ENCODE measurements around the gene B3GNT4. TPM values are rescaled to one million over a fixed set of nuclear protein-coding genes. Genes with fewer than 3 reads are reported as not detected.

The B3GNT4 gene
- total RNA-seq, 1 donor from 2014 or later = 1.6 TPM

- Mint-ChIP-seq H3K4me3 (ENCODE audit: low read depth) (no peak overlapping the region), H3K27ac (no peak overlapping the region), H3K9me3 (no peaks in the 10 kb centered on the region), H3K4me1 (ENCODE audit: low read depth) (peaks cover 6% of the 10 kb centered on the region), H3K36me3 (ENCODE audit: low read depth) (peaks cover 26% of the 10 kb centered on the region), H3K27me3 (ENCODE audit: low read depth) (peaks cover 20% of the 10 kb centered on the region)
- DNase-seq (ENCODE audit: low spot score) = no peak
- intact Hi-C loops (cut with micrococcal nuclease) = no loop called here
These were observed 2.8 kb downstream of the B3GNT4 start for GRCh38 chr12:122206111-122206881.

GRCh38 chr12:122206976-122207375 lies 3.5 kb downstream of the B3GNT4 start:
- intact Hi-C loops (cut with micrococcal nuclease) = no loop called here
- Mint-ChIP-seq H3K27me3 (ENCODE audit: low read depth) (peaks cover 17% of the 10 kb centered on the region), H3K36me3 (ENCODE audit: low read depth) (peaks cover 32% of the 10 kb centered on the region), H3K27ac (no peak overlapping the region), H3K4me3 (ENCODE audit: low read depth) (no peak overlapping the region), H3K9me3 (no peaks in the 10 kb centered on the region), H3K4me1 (ENCODE audit: low read depth) (peaks cover 6% of the 10 kb centered on the region)
- DNase-seq (ENCODE audit: low spot score) = no peak

GRCh38 chr12:122207391-122207790 lies 3.9 kb downstream of the B3GNT4 start:
- DNase-seq (ENCODE audit: low spot score) = no peak
- H3K27ac Mint-ChIP-seq = no peak overlapping the region

GRCh38 chr12:122208073-122208820 lies 4.7 kb downstream of the B3GNT4 start:
- H3K4me1 Mint-ChIP-seq (ENCODE audit: low read depth) = peaks cover 4% of the 10 kb centered on the region
- H3K4me3 Mint-ChIP-seq (ENCODE audit: low read depth) = no peak overlapping the region
- intact Hi-C loops (cut with micrococcal nuclease) = no loop called here
- no peak for DNase-seq (ENCODE audit: low spot score)
- H3K27me3 Mint-ChIP-seq (ENCODE audit: low read depth) = peaks cover 10% of the 10 kb centered on the region
- no peaks in the 10 kb centered on the region for H3K9me3 Mint-ChIP-seq
- peaks cover 39% of the 10 kb centered on the region for H3K36me3 Mint-ChIP-seq (ENCODE audit: low read depth)
- no peak overlapping the region for H3K27ac Mint-ChIP-seq

More at GRCh38 chr12:122207391-122207790, 3.9 kb downstream of the B3GNT4 start:
- peaks cover 16% of the 10 kb centered on the region for H3K27me3 Mint-ChIP-seq (ENCODE audit: low read depth)
- intact Hi-C loops (cut with micrococcal nuclease) = no loop called here
- H3K4me3 Mint-ChIP-seq (ENCODE audit: low read depth) = no peak overlapping the region
- peaks cover 6% of the 10 kb centered on the region for H3K4me1 Mint-ChIP-seq (ENCODE audit: low read depth)
- H3K9me3 Mint-ChIP-seq = no peaks in the 10 kb centered on the region
- peaks cover 36% of the 10 kb centered on the region for H3K36me3 Mint-ChIP-seq (ENCODE audit: low read depth)

GRCh38 chr12:122215771-122216170 lies 12.3 kb downstream of the B3GNT4 start:
- intact Hi-C loops (cut with micrococcal nuclease) = no loop called here
- no peak overlapping the region for H3K27ac Mint-ChIP-seq
- no peak overlapping the region for H3K4me3 Mint-ChIP-seq (ENCODE audit: low read depth)
- H3K36me3 Mint-ChIP-seq (ENCODE audit: low read depth) = peaks cover 71% of the 10 kb centered on the region
- DNase-seq (ENCODE audit: low spot score) = no peak
- H3K27me3 Mint-ChIP-seq (ENCODE audit: low read depth) = no peaks in the 10 kb centered on the region
- no peaks in the 10 kb centered on the region for H3K9me3 Mint-ChIP-seq
- no peaks in the 10 kb centered on the region for H3K4me1 Mint-ChIP-seq (ENCODE audit: low read depth)

GRCh38 chr12:122216445-122216844 lies 12.9 kb downstream of the B3GNT4 start:
- DNase-seq (ENCODE audit: low spot score) = no peak
- intact Hi-C loops (cut with micrococcal nuclease) = no loop called here
- no peak overlapping the region for H3K4me3 Mint-ChIP-seq (ENCODE audit: low read depth)
- H3K9me3 Mint-ChIP-seq = no peaks in the 10 kb centered on the region
- H3K27me3 Mint-ChIP-seq (ENCODE audit: low read depth) = no peaks in the 10 kb centered on the region
- peaks cover 73% of the 10 kb centered on the region for H3K36me3 Mint-ChIP-seq (ENCODE audit: low read depth)
- no peaks in the 10 kb centered on the region for H3K4me1 Mint-ChIP-seq (ENCODE audit: low read depth)
- no peak overlapping the region for H3K27ac Mint-ChIP-seq

- intact Hi-C loops (cut with micrococcal nuclease) = loop anchor here (1.0 to 10.0 kb wide), 4 partner anchors 19 to 391 kb away; partner anchors contain the start of genes KNTC1, RSRC2 and VPS33A
- H3K27me3 Mint-ChIP-seq (ENCODE audit: low read depth) = no peaks in the 10 kb centered on the region
- H3K36me3 Mint-ChIP-seq (ENCODE audit: low read depth) = peaks cover 41% of the 10 kb centered on the region
- peaks cover 22% of the 10 kb centered on the region for H3K4me1 Mint-ChIP-seq (ENCODE audit: low read depth)
- no peaks in the 10 kb centered on the region for H3K9me3 Mint-ChIP-seq
- H3K4me3 Mint-ChIP-seq (ENCODE audit: low read depth) = peak within 1 kb of the TSS; percentile 88
- H3K27ac Mint-ChIP-seq = peak within 1 kb of the TSS; percentile 89
- DNase-seq (ENCODE audit: low spot score) = peak; percentile 100
These were observed 22.3 kb downstream of the B3GNT4 start, which contains the start of gene DIABLO for GRCh38 chr12:122225683-122226365. DIABLO (minus strand) TSS chr12:122226052; CDS start chr12:122226014, 38 bp downstream.

GRCh38 chr12:122226366-122227125 lies 23.0 kb downstream of the B3GNT4 start:
- H3K4me3 Mint-ChIP-seq (ENCODE audit: low read depth) = peak overlapping the region; percentile 73
- H3K27me3 Mint-ChIP-seq (ENCODE audit: low read depth) = no peaks in the 10 kb centered on the region
- H3K27ac Mint-ChIP-seq = peak overlapping the region; percentile 12
- peaks cover 22% of the 10 kb centered on the region for H3K4me1 Mint-ChIP-seq (ENCODE audit: low read depth)
- DNase-seq (ENCODE audit: low spot score) = no peak
- H3K9me3 Mint-ChIP-seq = no peaks in the 10 kb centered on the region
- intact Hi-C loops (cut with micrococcal nuclease) = loop anchor here (1.0 to 10.0 kb wide), 4 partner anchors 18 to 392 kb away; partner anchors contain the start of genes KNTC1, RSRC2 and VPS33A
- H3K36me3 Mint-ChIP-seq (ENCODE audit: low read depth) = peaks cover 39% of the 10 kb centered on the region

GRCh38 chr12:122227341-122227740 lies 23.8 kb downstream of the B3GNT4 start:
- Mint-ChIP-seq H3K4me1 (ENCODE audit: low read depth) (peaks cover 22% of the 10 kb centered on the region), H3K36me3 (ENCODE audit: low read depth) (peaks cover 38% of the 10 kb centered on the region), H3K9me3 (no peaks in the 10 kb centered on the region), H3K27me3 (ENCODE audit: low read depth) (no peaks in the 10 kb centered on the region), H3K4me3 (ENCODE audit: low read depth) (peak overlapping the region; percentile 73), H3K27ac (peak overlapping the region; percentile 12)
- intact Hi-C loops (cut with micrococcal nuclease) = loop anchor here (2.0 to 10.0 kb wide), 3 partner anchors 17 to 393 kb away; partner anchors contain the start of genes KNTC1 and RSRC2
- DNase-seq (ENCODE audit: low spot score) = no peak

GRCh38 chr12:122228092-122228491 lies 24.6 kb downstream of the B3GNT4 start:
- DNase-seq (ENCODE audit: low spot score) = no peak
- H3K4me3 Mint-ChIP-seq (ENCODE audit: low read depth) = no peak overlapping the region
- H3K9me3 Mint-ChIP-seq = no peaks in the 10 kb centered on the region
- intact Hi-C loops (cut with micrococcal nuclease) = loop anchor here (10.0 kb wide), 2 partner anchors 297 to 393 kb away; partner anchors contain the start of genes KNTC1 and RSRC2
- no peaks in the 10 kb centered on the region for H3K27me3 Mint-ChIP-seq (ENCODE audit: low read depth)
- peaks cover 22% of the 10 kb centered on the region for H3K4me1 Mint-ChIP-seq (ENCODE audit: low read depth)
- H3K36me3 Mint-ChIP-seq (ENCODE audit: low read depth) = peaks cover 37% of the 10 kb centered on the region
- H3K27ac Mint-ChIP-seq = no peak overlapping the region

GRCh38 chr12:122230798-122231197 lies 27.3 kb downstream of the B3GNT4 start:
- no peak overlapping the region for H3K4me3 Mint-ChIP-seq (ENCODE audit: low read depth)
- intact Hi-C loops (cut with micrococcal nuclease) = no loop called here
- DNase-seq (ENCODE audit: low spot score) = no peak
- H3K36me3 Mint-ChIP-seq (ENCODE audit: low read depth) = peaks cover 35% of the 10 kb centered on the region
- no peaks in the 10 kb centered on the region for H3K9me3 Mint-ChIP-seq
- no peak overlapping the region for H3K27ac Mint-ChIP-seq
- peaks cover 10% of the 10 kb centered on the region for H3K4me1 Mint-ChIP-seq (ENCODE audit: low read depth)
- no peaks in the 10 kb centered on the region for H3K27me3 Mint-ChIP-seq (ENCODE audit: low read depth)

- intact Hi-C loops (cut with micrococcal nuclease) = no loop called here
- H3K4me3 Mint-ChIP-seq (ENCODE audit: low read depth) = no peak overlapping the region
- peaks cover 38% of the 10 kb centered on the region for H3K36me3 Mint-ChIP-seq (ENCODE audit: low read depth)
- no peaks in the 10 kb centered on the region for H3K9me3 Mint-ChIP-seq
- no peak for DNase-seq (ENCODE audit: low spot score)
- no peak overlapping the region for H3K27ac Mint-ChIP-seq
- H3K27me3 Mint-ChIP-seq (ENCODE audit: low read depth) = no peaks in the 10 kb centered on the region
- H3K4me1 Mint-ChIP-seq (ENCODE audit: low read depth) = peaks cover 2% of the 10 kb centered on the region
These were observed 29.2 kb downstream of the B3GNT4 start for GRCh38 chr12:122232691-122233090.

All from activated T-helper 2 cell treated with anti-CD3 and anti-CD28 coated beads, Interferon-gamma antibody, Interleukin-2, Interleukin-4, amounts not matched to agents 10 μg/mL and 5 μg/mL and 100 μg/mL, durations not matched to agents 14 hours and 24 hours and 36 hours (primary cell).